Ovary (tissue), 3 donors: ENCODE data around the gene ZNF777.

Experiments
- CTCF ChIP-seq, 3 donors: fragments of 450-650 bp in 2 of 3; fragments of 200-600 bp in 1 of 3; IDR thresholded peaks; one replicate each; pipeline versions ENCODE4 v1.5.1 to v1.8.0; 2016 to 2022; ENCODE audit warnings: antibody characterized with exemption in 3 of 3, mild to moderate bottlenecking in 1 of 3
- EP300 ChIP-seq: sonication (generic); formaldehyde crosslinking; IDR thresholded peaks from one replicate; pipeline ENCODE4 v1.6.1; 2017; ENCODE audit warnings: antibody characterized with exemption
- donor health status: DM: no; HTN: no; CAD: no.

- TF ChIP-seq CTCF (IDR thresholded peaks at IDR 0.05): no peak
- TF ChIP-seq EP300: no peak
Measured at GRCh38 chr7:149414171-149414570, 46.7 kb downstream of the ZNF777 start.
